ENCODE results near the gene TRABD.
"Not testable (repeated sequence)": the region's sequence is repeated elsewhere in the genome, so short reads cannot be mapped to it uniquely, and the experiment has no call there.

Gene TRABD

DNA sequence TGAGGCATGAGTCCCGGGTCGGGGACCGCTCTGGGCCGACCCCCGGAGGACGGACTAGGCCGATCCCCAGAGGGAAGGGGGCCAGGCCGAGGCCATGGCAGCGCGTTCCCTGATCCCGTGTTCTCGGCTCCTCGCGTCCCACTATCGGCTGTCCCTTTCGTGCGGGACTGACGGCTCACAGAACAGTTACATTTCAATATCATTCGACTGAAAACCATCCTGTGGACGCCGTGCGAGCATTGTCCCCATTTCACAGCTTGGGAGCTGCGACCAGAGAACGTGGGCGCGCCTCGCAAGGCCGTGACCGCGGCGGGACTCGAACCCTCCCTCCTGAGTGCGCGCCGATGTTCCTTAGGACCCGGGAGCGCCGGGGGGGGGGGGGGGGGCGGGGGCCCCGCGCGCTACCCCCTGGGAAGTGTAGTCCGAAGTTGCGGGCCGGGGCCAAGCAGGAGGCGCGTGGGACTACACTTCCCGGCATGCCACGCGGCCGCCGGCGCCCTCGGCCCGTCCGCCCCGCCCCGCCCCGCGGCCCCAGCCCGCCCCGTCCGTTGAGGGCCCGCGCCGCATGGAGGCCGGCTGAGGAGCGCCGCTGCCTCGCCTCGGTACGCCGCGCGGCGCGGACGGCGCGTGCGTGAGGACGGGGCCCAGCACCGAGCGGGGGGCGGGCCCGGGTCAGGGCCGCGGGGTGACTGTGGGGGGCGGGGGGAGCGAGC is at the start of gene TRABD:
TSS of gene TRABD (plus strand) at position 539 of the 713 bp plus-strand sequence. CDS start 7,148 bp downstream, outside the sequence.
- peak; percentile 81 for DNase-seq

DNA sequence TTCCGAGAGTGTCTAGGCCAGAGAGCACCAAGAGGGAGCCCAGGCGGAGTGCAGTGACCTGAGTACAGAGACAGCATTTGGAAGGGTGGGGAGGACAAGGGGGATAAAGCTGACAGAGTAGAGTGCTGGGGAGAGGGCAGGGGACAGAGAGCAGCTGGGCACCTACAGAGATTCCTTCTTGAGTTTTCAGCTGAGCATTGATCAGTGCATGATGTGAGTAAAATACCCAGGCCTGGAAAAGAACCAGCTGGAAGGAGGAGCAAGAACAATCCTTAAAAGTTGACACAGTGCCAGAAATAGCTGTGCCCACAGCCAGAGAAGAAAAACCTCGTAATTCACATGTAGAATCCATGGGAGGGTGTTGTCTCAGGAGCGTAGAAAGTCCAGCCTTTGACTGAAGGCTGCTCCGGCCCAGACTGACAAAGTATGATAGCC is 49.1 kb upstream of the TRABD start:
- no peak for DNase-seq

DNA sequence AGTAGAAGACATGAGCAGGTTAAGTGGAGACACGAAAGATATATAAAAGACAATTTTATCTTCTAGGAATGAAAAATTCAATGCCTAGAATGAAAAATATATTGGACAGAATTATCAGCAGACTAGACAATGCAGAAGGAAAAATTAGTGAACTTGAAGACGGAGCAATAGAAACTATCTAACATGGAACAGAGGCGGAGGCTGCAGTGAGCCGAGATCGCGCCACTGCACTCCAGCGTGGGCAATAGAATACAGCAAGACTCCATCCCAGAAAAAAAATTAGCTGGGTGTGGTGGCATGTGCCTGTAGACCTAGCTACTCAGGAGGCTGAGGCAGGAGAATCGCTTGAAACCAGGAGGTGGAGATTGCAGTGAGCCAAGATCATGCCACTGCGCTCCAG is 48.4 kb upstream of the TRABD start:
- DNase-seq = not testable (repeated sequence)

DNA sequence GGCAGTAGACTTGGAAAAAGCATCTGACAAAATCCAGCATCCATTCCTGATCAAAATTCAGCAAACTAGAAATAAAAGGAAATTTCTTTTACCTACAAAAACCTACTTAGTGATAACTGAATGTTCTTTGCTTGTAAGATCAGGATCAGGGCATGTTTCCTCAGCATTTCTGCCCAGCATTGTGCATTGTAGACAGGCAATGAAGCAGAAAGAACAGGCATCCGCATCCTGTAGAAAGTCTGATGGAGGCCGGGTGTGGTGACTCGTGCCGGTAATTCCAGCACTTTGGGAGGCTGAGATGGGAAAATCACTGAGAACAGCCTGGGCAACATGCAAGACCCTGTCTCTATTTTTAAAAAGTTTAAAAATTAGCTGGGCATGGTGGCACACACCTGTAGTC is 47.7 kb upstream of the TRABD start:
- DNase-seq = no peak

GRCh38 chr22:50138988-50139387 is 46.7 kb upstream of the TRABD start:
- DNase-seq = no peak

GRCh38 chr22:50139843-50140415 is 45.8 kb upstream of the TRABD start:
- no peak for DNase-seq

DNA sequence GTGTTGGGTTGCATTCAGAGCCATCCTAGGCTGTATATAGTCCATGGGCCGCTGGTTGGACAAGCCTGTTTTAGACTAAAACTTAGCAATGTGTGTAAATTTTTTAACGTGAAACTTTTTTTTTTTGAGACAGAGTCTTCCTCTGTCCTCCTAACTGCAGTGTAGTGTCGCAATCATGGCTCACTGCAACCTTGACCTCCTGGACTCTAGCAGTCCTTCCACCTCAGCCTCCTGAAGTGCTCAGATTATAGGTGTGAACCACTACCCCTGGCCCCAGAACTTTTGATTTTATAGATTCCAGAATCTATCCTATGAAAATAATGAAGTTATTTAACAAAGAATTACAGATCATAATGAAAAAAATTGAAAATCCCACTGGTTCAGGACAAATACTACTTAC is 45.1 kb upstream of the TRABD start:
- no peak for DNase-seq

DNA sequence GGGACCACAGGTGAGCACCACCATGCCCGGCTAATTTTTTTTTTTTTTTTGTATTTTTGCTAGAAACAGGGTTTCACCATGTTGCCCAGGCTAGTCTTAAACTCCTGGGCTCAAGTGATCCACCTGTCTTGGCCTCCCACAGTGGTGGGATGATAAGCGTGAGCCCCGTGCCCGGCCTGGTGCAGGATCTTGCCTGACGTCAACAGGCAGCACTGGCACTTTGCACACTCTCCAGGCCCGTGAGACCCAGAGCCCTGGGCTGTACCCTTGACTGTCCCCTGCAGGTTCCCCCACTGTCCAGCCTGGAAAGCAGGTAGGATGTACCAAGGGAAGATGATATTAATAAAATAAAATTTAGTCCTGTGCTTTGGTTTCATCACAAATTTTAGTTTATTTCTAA is 44.3 kb upstream of the TRABD start:
- no peak for DNase-seq

DNA sequence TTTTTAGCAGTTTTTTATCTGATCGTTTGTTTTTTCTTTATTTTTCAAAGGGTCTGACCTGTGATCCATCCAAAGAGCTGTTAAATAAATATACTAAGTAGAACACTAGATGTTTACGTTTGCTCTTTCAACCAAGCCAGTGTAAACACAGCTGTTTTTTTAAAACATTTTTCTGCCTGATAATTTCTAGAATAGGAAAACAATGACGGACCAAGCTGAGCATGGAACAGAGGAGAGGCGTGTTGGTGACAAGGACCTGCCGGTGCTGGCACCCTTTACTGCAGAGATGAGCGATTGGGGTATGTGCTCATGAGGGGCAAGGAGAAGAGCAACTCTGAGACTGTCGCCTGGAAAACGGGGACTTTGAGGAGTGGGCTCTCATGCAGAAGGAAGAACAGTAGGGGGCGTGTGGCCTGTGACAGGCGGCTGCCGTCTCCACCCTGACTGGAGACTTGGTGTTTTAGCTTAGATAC is 43.8 kb upstream of the TRABD start:
- no peak for DNase-seq

DNA sequence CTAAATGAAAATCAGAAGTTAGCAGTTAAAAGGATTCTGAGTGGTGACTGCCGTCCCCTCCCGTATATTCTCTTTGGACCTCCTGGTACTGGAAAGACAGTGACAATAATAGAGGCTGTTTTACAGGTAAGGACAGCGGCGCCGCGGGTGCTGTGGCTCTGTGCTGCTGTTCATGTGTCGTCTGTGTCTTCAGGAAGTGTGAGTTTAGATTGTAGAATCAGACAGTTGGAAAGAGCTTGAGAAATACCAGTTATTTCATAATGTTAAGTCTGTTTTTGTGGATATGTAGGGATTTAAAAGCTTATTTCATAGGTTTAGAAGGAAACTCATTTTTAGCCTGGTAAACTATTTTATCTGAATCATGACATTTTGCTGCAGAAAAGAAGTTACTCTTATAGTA is 42.6 kb upstream of the TRABD start:
- no peak for DNase-seq

DNA sequence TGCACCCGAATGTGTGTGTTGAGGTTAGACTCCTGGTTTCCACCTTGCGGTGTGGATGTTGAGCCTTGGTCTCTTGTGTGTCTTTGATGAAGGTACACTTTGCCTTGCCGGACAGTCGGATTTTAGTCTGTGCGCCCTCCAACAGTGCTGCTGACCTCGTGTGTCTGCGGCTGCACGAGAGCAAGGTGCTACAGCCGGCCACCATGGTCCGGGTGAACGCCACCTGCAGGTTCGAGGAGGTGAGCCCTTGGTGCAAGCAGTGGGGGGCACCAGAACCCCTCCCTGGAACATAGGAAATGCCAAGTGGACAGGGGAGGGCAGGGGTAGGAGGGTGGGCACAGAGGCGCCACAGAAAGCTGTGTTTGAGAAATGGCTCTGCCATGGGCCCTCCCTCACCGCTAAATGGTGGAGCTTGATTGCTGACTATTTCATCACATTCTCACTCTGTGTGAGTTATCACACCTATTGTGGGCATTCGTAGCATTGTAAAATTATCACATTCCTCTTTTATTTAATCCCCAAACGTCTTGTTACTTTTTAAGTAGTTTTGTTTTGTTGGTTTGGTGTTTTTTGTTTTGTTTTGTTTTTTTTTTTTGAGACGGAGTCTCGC is 41.6 kb upstream of the TRABD start:
- DNase-seq = no peak

- DNase-seq = no peak
Measured at GRCh38 chr22:50145721-50146438, 39.8 kb upstream of the TRABD start.

GRCh38 chr22:50146439-50147238 is 39.1 kb upstream of the TRABD start:
- DNase-seq = no peak

- not testable (repeated sequence) for DNase-seq
Measured at GRCh38 chr22:50147258-50148165, 38.2 kb upstream of the TRABD start.

DNA sequence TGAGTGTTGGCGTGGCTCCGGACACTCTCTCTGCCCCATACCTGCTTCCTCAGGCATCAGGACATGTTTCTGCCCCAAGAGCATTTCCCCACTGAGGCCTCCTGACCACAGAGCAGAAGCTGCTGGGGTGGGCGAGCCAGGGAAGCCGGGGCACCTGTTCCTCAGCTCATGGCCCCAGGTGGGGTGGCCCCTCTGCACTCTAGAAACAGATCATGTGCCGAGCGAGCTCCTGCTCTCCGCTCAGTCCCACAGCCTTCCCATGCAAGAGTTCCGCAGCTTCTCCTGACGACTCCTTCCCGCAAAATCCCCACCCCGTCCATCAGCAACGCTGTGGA is 37.6 kb upstream of the TRABD start:
- DNase-seq = no peak

GRCh38 chr22:50148991-50149721 is 36.6 kb upstream of the TRABD start:
- DNase-seq = peak; percentile 64

GRCh38 chr22:50150161-50151129 is 35.3 kb upstream of the TRABD start:
- DNase-seq = no peak

DNA sequence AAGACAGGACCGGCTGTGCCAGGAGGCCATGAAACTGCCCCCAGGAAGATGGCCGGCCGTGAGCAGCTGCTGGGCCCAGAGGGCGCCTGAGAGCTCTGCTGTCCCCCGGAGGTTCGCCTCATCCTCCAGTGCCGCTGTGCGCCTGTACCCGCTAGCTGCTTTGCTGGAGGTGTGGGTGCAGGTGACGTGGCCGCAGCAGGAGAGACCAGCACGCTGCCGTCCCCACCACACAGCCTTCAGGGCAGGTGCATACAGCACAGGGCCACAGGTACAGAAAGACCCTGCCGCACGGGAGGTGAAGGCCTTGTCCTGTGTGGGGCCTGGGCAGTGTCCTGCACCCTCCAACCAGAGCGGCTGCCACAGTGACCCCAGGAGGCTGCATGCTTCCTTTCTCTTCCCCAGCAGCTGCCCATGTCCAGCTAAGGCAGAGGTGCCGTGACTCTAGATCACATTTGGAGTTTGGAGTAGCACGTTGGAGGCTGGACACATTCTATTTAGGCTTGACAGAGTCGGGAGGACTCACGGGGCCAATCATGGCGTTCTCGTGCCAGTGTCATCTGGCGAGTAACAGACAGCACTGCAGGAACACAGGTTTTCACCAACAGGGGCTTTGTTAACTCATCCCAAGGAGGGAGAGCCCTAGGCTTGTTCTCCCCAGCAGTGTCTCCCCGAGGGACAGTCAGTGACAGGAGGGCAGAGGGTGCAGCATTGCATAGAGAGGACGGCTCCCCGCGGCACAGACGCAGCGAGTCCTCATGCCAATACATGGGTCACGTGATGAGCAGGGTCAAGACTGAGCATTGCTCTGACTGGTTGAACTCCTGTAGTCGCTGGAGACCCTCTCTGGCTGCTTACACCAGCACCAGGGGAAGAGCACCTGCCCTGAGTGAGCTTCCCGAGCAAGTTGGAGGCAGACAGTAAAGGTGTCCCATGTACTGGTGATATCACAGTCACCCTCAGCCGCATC is 33.9 kb upstream of the TRABD start:
- no peak for DNase-seq
